ENCODE measurements around the gene GPR25.

Gene GPR25

GRCh38 chr1:200887036-200887435 lies 14.3 kb downstream of the GPR25 start:
- Histone ChIP-seq H3K27me3 (ENCODE audit: insufficient read depth, poor library complexity, severe bottlenecking) (no peaks in the 10 kb centered on the region), H3K27ac (replicated peaks) (no peak overlapping the region), H3K4me3 (replicated peaks; ENCODE audit: insufficient read depth, low read length) (peak overlapping the region; percentile 31)
- DNase-seq (ENCODE audit: low read depth in 1 of 2, low spot score in 1 of 2): no peak
- no peak for TF ChIP-seq SPI1 (IDR thresholded peaks at IDR 0.05; ENCODE audit: borderline replicate concordance, low read depth)
- no peak for TF ChIP-seq REST (IDR thresholded peaks at IDR 0.05; ENCODE audit: insufficient replicate concordance, low read depth)
- TF ChIP-seq CTCF (IDR thresholded peaks at IDR 0.05; ENCODE audit: insufficient read depth, low read length): no peak
- 0 out of 2 replicates have a peak, but pooled peaks have one; percentile 13 for TF ChIP-seq GABPA (IDR thresholded peaks at IDR 0.05; ENCODE audit: low read depth)
- no peak for TF ChIP-seq POLR2AphosphoS5 (IDR thresholded peaks at IDR 0.05; ENCODE audit: low read depth)

GRCh38 chr1:200887772-200888348 lies 15.1 kb downstream of the GPR25 start:
- Histone ChIP-seq H3K4me3 (replicated peaks; ENCODE audit: insufficient read depth, low read length) (peak overlapping the region; percentile 31), H3K27ac (replicated peaks) (peak overlapping the region; percentile 43), H3K27me3 (ENCODE audit: insufficient read depth, poor library complexity, severe bottlenecking) (no peaks in the 10 kb centered on the region)
- TF ChIP-seq CTCF (IDR thresholded peaks at IDR 0.05; ENCODE audit: insufficient read depth, low read length): no peak
- no peak for TF ChIP-seq SPI1 (IDR thresholded peaks at IDR 0.05; ENCODE audit: borderline replicate concordance, low read depth)
- TF ChIP-seq GABPA (IDR thresholded peaks at IDR 0.05; ENCODE audit: low read depth): no peak
- no peak for TF ChIP-seq REST (IDR thresholded peaks at IDR 0.05; ENCODE audit: insufficient replicate concordance, low read depth)
- no peak for TF ChIP-seq POLR2AphosphoS5 (IDR thresholded peaks at IDR 0.05; ENCODE audit: low read depth)
- DNase-seq (ENCODE audit: low read depth in 1 of 2, low spot score in 1 of 2): no peak

- H3K4me3 ChIP-seq (replicated peaks; ENCODE audit: insufficient read depth, low read length): peak overlapping the region; percentile 31
- TF ChIP-seq GABPA (IDR thresholded peaks at IDR 0.05; ENCODE audit: low read depth): no peak
- peak; percentile 49; the same call in 1 of the 2 replicates for TF ChIP-seq SPI1 (IDR thresholded peaks at IDR 0.05; ENCODE audit: borderline replicate concordance, low read depth)
- TF ChIP-seq POLR2AphosphoS5 (IDR thresholded peaks at IDR 0.05; ENCODE audit: low read depth): peak; percentile 69; the same call in 1 of the 2 replicates
- H3K27me3 ChIP-seq (ENCODE audit: insufficient read depth, poor library complexity, severe bottlenecking): no peaks in the 10 kb centered on the region
- peak; percentile 90 to 99 for DNase-seq (ENCODE audit: low read depth in 1 of 2, low spot score in 1 of 2)
- peak overlapping the region; percentile 43 for H3K27ac ChIP-seq (replicated peaks)
These were observed 15.6 kb downstream of the GPR25 start for GRCh38 chr1:200888349-200888838.

- no peaks in the 10 kb centered on the region for H3K27me3 ChIP-seq (ENCODE audit: insufficient read depth, poor library complexity, severe bottlenecking)
- TF ChIP-seq POLR2AphosphoS5 (IDR thresholded peaks at IDR 0.05; ENCODE audit: low read depth) (no peak), REST (IDR thresholded peaks at IDR 0.05; ENCODE audit: insufficient replicate concordance, low read depth) (no peak), CTCF (IDR thresholded peaks at IDR 0.05; ENCODE audit: insufficient read depth, low read length) (no peak), SPI1 (IDR thresholded peaks at IDR 0.05; ENCODE audit: borderline replicate concordance, low read depth) (no peak), GABPA (IDR thresholded peaks at IDR 0.05; ENCODE audit: low read depth) (no peak)
- no peak overlapping the region for H3K4me3 ChIP-seq (replicated peaks; ENCODE audit: insufficient read depth, low read length)
- no peak overlapping the region for H3K27ac ChIP-seq (replicated peaks)
- no peak for DNase-seq (ENCODE audit: low read depth in 1 of 2, low spot score in 1 of 2)
These were observed 16.8 kb downstream of the GPR25 start for GRCh38 chr1:200889571-200889970.

Data from HL-60 (cell line).